Endothelial cell of umbilical vein (primary cell): ENCODE measurements around the gene AVPR2. TPM values are rescaled to one million over a fixed set of nuclear protein-coding genes. Genes with fewer than 3 reads are reported as not detected.

Experiments
- BruUV-seq: library from RNA; stranded (reverse); fragments of 400-500 nt; replicated peaks from 2 replicates; lab custom pipeline; 2021; lab: Mats Ljungman, UMichigan
- CTCF ChIA-PET: fragments of 300-600, 350-600 bp; sonication (Branson Sonifier 250); formaldehyde crosslinking; loops from one replicate; lab custom pipeline; 2021; ENCODE audit warnings: antibody characterized with exemption, inconsistent platforms; lab: Charles Lee
- POLR2A ChIA-PET: fragments of 300-600, 350-600 bp; sonication (Branson Sonifier 250); formaldehyde crosslinking; loops from one replicate; lab custom pipeline; 2021; ENCODE audit warnings: antibody characterized with exemption, inconsistent platforms; lab: Charles Lee
- DNase-seq: peaks from one replicate; pipeline ENCODE4 v3.0.0-alpha.2; 2011; ENCODE audit warnings: low read depth, low spot score
- FAIRE-seq: peaks from 2 replicates; lab custom pipeline; 2011; peaks lifted over from hg19 to GRCh38; lab: Jason Lieb, UNC
- H2AFZ ChIP-seq: 2 replicates; pipeline ENCODE4 v1.6.0; 2012; ENCODE audit warnings: low read depth, low read length, control low read depth, inconsistent platforms
- H3K27ac ChIP-seq: 2 replicates; pipeline ENCODE4 v1.5.1; 2011; ENCODE audit warnings: low read depth, mild to moderate bottlenecking, control low read depth, low read length, moderate library complexity; ENCODE audit not compliant: insufficient read depth
- H3K27me3 ChIP-seq, 2 experiments: 2 replicates each; pipeline versions ENCODE4 v1.6.0 to v1.6.1; 2011; ENCODE audit warnings: low read length in 2 of 2, mixed read lengths in 1 of 2; ENCODE audit not compliant: control insufficient read depth in 2 of 2, insufficient read depth in 2 of 2
- H3K36me3 ChIP-seq, 2 experiments: 2 replicates in 1 of 2; 3 replicates in 1 of 2; pipeline ENCODE4 v1.5.1; 2011; ENCODE audit warnings: low read length in 2 of 2, mild to moderate bottlenecking in 1 of 2, moderate library complexity in 1 of 2; ENCODE audit not compliant: control insufficient read depth in 2 of 2, insufficient read depth in 2 of 2; ENCODE audit errors: extremely low read depth in 1 of 2
- H3K4me1 ChIP-seq: 3 replicates; pipeline ENCODE4 v1.5.1; 2011; ENCODE audit warnings: mild to moderate bottlenecking, low read length; ENCODE audit not compliant: control insufficient read depth, insufficient read depth; ENCODE audit errors: extremely low read depth
- H3K4me2 ChIP-seq: 2 replicates; pipeline ENCODE4 v1.6.1; 2011; ENCODE audit warnings: low read length, control low read depth, mixed read lengths; ENCODE audit not compliant: insufficient read depth
- H3K4me3 ChIP-seq, 3 experiments: fragments of 200-600 bp in 1 of 3; sonication (generic), shearing (Covaris generic) in 1 of 3; replicated peaks in 1 of 3; 2 replicates each; pipeline ENCODE4 v1.5.1; 2011 to 2016; ENCODE audit warnings: control low read depth in 3 of 3, low read length in 3 of 3, mild to moderate bottlenecking in 2 of 3, inconsistent platforms in 1 of 3, low read depth in 1 of 3, moderate library complexity in 1 of 3; ENCODE audit not compliant: insufficient read depth in 1 of 3
- H3K79me2 ChIP-seq: 2 replicates; pipeline ENCODE4 v1.6.0; 2012; ENCODE audit warnings: low read length, inconsistent platforms; ENCODE audit not compliant: control insufficient read depth, insufficient read depth
- H3K9ac ChIP-seq: replicated peaks from 2 replicates; pipeline ENCODE3; 2011; ENCODE audit warnings: low read length, control low read depth; ENCODE audit not compliant: insufficient read depth; ENCODE audit errors: extremely low read depth
- H3K9me1 ChIP-seq: replicated peaks from 3 replicates; pipeline ENCODE4 v1.6.0; 2011; ENCODE audit warnings: mild to moderate bottlenecking, low read length; ENCODE audit not compliant: control insufficient read depth, insufficient read depth; ENCODE audit errors: extremely low read depth
- H3K9me3 ChIP-seq: replicated peaks from 2 replicates; pipeline ENCODE4 v1.5.1; 2012; ENCODE audit warnings: low read length, inconsistent platforms; ENCODE audit not compliant: control insufficient read depth, insufficient read depth
- H4K20me1 ChIP-seq: replicated peaks from 2 replicates; pipeline ENCODE3; 2011; ENCODE audit warnings: mild to moderate bottlenecking, low read length; ENCODE audit not compliant: control insufficient read depth, insufficient read depth; ENCODE audit errors: extremely low read depth
- EZH2 ChIP-seq: IDR thresholded peaks from 2 replicates; pipeline ENCODE4 v1.6.1; 2012; ENCODE audit warnings: borderline replicate concordance, low read depth, mild to moderate bottlenecking, moderate library complexity, low read length, inconsistent platforms; ENCODE audit not compliant: severe bottlenecking
- FOS ChIP-seq: IDR thresholded peaks from 2 replicates; pipeline ENCODE4 v1.6.1; 2011; ENCODE audit warnings: mild to moderate bottlenecking, low read length, moderate library complexity, borderline replicate concordance; ENCODE audit not compliant: insufficient read depth
- GATA2 ChIP-seq: IDR thresholded peaks from 2 replicates; pipeline ENCODE4 v1.7.0; 2011; ENCODE audit warnings: low read depth, mild to moderate bottlenecking, moderate library complexity, mixed read lengths, low read length; ENCODE audit not compliant: insufficient read length, insufficient read depth
- JUN ChIP-seq: IDR thresholded peaks from 2 replicates; pipeline ENCODE4 v1.6.1; 2011; ENCODE audit warnings: borderline replicate concordance, low read depth; ENCODE audit not compliant: insufficient read length, insufficient read depth
- MAX ChIP-seq: IDR thresholded peaks from 2 replicates; pipeline ENCODE4 v1.6.1; 2011; ENCODE audit not compliant: insufficient read depth, insufficient read length
- MYC ChIP-seq: IDR thresholded peaks from one replicate; pipeline ENCODE4 v1.6.1; 2011; ENCODE audit warnings: mild to moderate bottlenecking, low read depth, low read length
- POLR2A ChIP-seq: IDR thresholded peaks from 2 replicates; pipeline ENCODE4 v1.6.1; 2012; ENCODE audit warnings: low read depth, mild to moderate bottlenecking, control low read depth, low read length
- POLR2AphosphoS5 ChIP-seq: IDR thresholded peaks from 2 replicates; pipeline ENCODE4 v1.6.1; 2012; ENCODE audit warnings: low read depth, mild to moderate bottlenecking, control low read depth, low read length, moderate library complexity; ENCODE audit not compliant: insufficient read depth
- dilution Hi-C: fragments of 300-500 bp; cut with MboI; formaldehyde crosslinking; loops from one replicate; pipeline ENCODE4 v1.15.0; 2019; ENCODE audit warnings: low sequenced_read_pairs; ENCODE audit not compliant: extremely low pct_ligation_motif_present
- intact Hi-C: fragments of 100-400 bp; cut with micrococcal nuclease; formaldehyde crosslinking; loops from one replicate; pipeline ENCODE4 v1.10.0; 2022
- polyA plus RNA-seq, 4 experiments: library from polyadenylated mRNA; depleted of rRNA in 3 of 4; stranded (reverse) in 3 of 4; unstranded in 1 of 4; fragments of >200 nt; gene quantifications; 2 replicates each; pipeline versions ENCODE4 v1.2.1 to v1.2.3, GENCODE V29; 2011 to 2012; ENCODE audit warnings: missing spikeins in 1 of 4
- total RNA-seq: library from RNA; stranded (reverse); gene quantifications from 2 replicates; pipeline ENCODE4 v1.2.3, GENCODE V29; 2021
- TF ChIP-seq, protein P1 (sequence below), 2 donors: IDR thresholded peaks; 1 replicate in 1 of 2; 2 replicates in 1 of 2; pipeline ENCODE4 v1.5.1; 2011; ENCODE audit warnings: low read length in 2 of 2, mild to moderate bottlenecking in 2 of 2, moderate library complexity in 2 of 2, control low read depth in 1 of 2, inconsistent platforms in 1 of 2, low read depth in 1 of 2; ENCODE audit not compliant: insufficient read depth in 1 of 2; ENCODE audit errors: extremely low read depth in 1 of 2

Gene AVPR2
- total and polyA plus RNA-seq, 2 donors (not counting 3 experiments of a cell fraction or from before 2014, with no cell fraction given), result not detected

DNA sequence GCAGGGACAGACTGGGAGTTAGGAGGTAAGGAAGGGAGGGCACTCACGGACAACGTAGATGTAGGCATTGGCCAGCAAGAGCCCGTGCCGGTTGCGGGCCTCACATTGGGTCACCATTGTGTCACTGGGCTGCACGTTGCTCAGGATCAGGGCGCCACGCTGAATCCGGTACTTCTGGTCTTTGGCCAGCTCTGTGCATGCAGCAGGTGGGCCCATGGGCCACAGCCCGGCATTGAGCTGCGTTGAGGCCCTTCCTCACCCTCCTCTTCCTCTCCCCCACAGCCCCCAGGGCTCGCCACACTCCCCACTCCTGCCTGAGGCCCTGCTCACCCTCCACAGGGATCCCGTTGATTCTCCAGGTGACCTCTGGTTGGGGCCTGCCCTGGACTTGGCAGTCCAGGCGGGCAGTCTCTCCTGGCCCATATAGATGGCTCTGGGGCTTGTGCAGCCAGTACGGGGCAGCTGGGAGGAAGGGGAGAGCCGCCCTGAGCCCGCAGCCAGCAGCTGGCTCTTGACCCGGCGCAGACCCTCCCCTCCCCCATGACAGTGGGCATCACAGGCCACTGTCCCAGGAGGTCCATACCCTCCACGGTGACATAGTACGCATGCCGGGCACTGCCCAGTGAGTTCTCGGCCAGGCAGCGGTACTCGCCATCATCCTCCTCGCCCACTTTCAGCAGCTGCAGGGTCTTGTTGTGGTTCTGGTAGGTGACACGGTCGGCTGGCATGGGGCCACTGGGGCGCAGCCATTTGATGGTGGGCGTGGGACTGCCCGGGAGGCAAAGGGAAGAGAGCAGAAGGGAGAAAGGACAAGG lies 34.8 kb upstream of the AVPR2 start:
- Histone ChIP-seq H3K4me1 (no peaks in the 10 kb centered on the region), H4K20me1 (no peaks in the 10 kb centered on the region), H2AFZ (no peak overlapping the region), H3K4me2 (no peak overlapping the region), H3K36me3 (no peaks in the 10 kb centered on the region), H3K4me3 (no peak overlapping the region), H3K27me3 (no peaks in the 10 kb centered on the region), H3K9me3 (no peaks in the 10 kb centered on the region), H3K9ac (no peak overlapping the region), H3K79me2 (no peaks in the 10 kb centered on the region), H3K9me1 (no peaks in the 10 kb centered on the region), H3K27ac (no peak overlapping the region)
- dilution Hi-C loops, result no loop called here
- POLR2A ChIA-PET, result no interaction called here
- no peak for FAIRE-seq
- TF ChIP-seq EZH2, result no peak
- TF ChIP-seq MYC, result no peak
- TF ChIP-seq GATA2, result no peak
- TF ChIP-seq MAX, result no peak
- no peak for TF ChIP-seq POLR2A
- TF ChIP-seq POLR2AphosphoS5, result no peak
- TF ChIP-seq FOS, result no peak
- TF ChIP-seq, protein P1, sequence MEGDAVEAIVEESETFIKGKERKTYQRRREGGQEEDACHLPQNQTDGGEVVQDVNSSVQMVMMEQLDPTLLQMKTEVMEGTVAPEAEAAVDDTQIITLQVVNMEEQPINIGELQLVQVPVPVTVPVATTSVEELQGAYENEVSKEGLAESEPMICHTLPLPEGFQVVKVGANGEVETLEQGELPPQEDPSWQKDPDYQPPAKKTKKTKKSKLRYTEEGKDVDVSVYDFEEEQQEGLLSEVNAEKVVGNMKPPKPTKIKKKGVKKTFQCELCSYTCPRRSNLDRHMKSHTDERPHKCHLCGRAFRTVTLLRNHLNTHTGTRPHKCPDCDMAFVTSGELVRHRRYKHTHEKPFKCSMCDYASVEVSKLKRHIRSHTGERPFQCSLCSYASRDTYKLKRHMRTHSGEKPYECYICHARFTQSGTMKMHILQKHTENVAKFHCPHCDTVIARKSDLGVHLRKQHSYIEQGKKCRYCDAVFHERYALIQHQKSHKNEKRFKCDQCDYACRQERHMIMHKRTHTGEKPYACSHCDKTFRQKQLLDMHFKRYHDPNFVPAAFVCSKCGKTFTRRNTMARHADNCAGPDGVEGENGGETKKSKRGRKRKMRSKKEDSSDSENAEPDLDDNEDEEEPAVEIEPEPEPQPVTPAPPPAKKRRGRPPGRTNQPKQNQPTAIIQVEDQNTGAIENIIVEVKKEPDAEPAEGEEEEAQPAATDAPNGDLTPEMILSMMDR (IDR thresholded peaks at IDR 0.05; ENCODE audit: extremely low read depth in 1 of 2, insufficient read depth in 1 of 2, low read depth in 1 of 2, low read length in 2 of 2), result no peak
- no peak for TF ChIP-seq JUN
- no peak for DNase-seq
- CTCF ChIA-PET, result no interaction called here
- intact Hi-C loops, result loop anchor here (10.0 kb wide), 1 partner anchor 75 kb away; the partner anchor contains the start of genes IDH3G and SSR4
- BruUV-seq, result no TSS peak
